ENCODE results near the gene PIAS4. TPM values are rescaled to one million over a fixed set of nuclear protein-coding genes. Genes with fewer than 3 reads are reported as not detected.
"Not testable (repeated sequence)": the region's sequence is repeated elsewhere in the genome, so short reads cannot be mapped to it uniquely, and the experiment has no call there.

Gene PIAS4
- total and polyA plus RNA-seq, 2 experiments from 2014 or later, result 9.6 to 35.4 TPM

DNA sequence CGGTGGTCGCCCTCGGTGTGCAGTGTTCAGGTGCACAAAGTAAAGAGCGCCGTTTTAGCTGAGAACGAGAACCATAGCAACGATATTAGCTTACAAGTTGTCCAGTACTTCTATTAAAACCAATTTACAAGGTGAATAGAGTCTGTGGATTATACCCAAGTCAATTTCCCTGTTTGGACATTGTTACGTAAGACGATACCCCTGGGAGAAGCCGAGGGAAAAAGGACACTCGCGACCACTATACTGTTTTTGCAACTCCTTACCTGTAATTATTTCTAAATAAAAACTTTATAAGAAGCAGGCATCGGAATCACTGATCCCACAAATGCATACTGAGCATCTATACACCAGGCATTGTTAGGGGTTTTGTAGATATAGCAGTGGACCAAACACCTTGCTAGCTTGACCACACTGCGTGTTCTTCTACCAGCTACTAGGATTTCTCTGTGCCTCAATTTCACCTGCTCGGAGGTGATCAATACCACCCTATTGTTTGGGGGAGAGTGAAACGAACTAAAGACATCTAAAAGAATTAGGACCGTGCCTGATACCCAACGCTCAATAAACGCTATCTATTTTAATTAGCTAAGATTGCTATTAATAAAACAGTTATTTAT is 21.8 kb upstream of the PIAS4 start:
- peak overlapping the region; percentile 61 for H3K27ac ChIP-seq
- no peaks in the 10 kb centered on the region for H3K9me3 ChIP-seq (ENCODE audit: low read depth)
- no peaks in the 10 kb centered on the region for H3K27me3 ChIP-seq
- no peak for TF ChIP-seq CTCF (IDR thresholded peaks at IDR 0.05; ENCODE audit: low read depth, low read length)
- H3K4me1 ChIP-seq (ENCODE audit: low read depth), result peaks cover 9% of the 10 kb centered on the region
- H3K36me3 ChIP-seq, result peaks cover 33% of the 10 kb centered on the region
- DNase-seq (ENCODE audit: low read depth in 1 of 2, low spot score in 1 of 2), result no peak
- peak overlapping the region; percentile 85 for H3K4me3 ChIP-seq

GRCh38 chr19:3986260-3987041 is 21.1 kb upstream of the PIAS4 start:
- H3K36me3 ChIP-seq, result peaks cover 26% of the 10 kb centered on the region
- no peaks in the 10 kb centered on the region for H3K9me3 ChIP-seq (ENCODE audit: low read depth)
- peak overlapping the region; percentile 61 for H3K27ac ChIP-seq
- peak overlapping the region; percentile 85 for H3K4me3 ChIP-seq
- H3K27me3 ChIP-seq, result no peaks in the 10 kb centered on the region
- H3K4me1 ChIP-seq (ENCODE audit: low read depth), result peaks cover 9% of the 10 kb centered on the region
- TF ChIP-seq CTCF (IDR thresholded peaks at IDR 0.05; ENCODE audit: low read depth, low read length), result peak; percentile 59
- peak; percentile 78 to 87 for DNase-seq (ENCODE audit: low read depth in 1 of 2, low spot score in 1 of 2)

GRCh38 chr19:3987619-3988371 is 19.7 kb upstream of the PIAS4 start:
- Histone ChIP-seq H3K9me3 (ENCODE audit: low read depth) (no peaks in the 10 kb centered on the region), H3K27ac (no peak overlapping the region), H3K4me1 (ENCODE audit: low read depth) (peaks cover 9% of the 10 kb centered on the region), H3K4me3 (no peak overlapping the region), H3K36me3 (peaks cover 13% of the 10 kb centered on the region), H3K27me3 (no peaks in the 10 kb centered on the region)
- peak; percentile 91 for TF ChIP-seq CTCF (IDR thresholded peaks at IDR 0.05; ENCODE audit: low read depth, low read length)
- DNase-seq (ENCODE audit: low read depth in 1 of 2, low spot score in 1 of 2), result peak; percentile 86 to 91

- TF ChIP-seq CTCF (IDR thresholded peaks at IDR 0.05; ENCODE audit: low read depth, low read length), result no peak
- Histone ChIP-seq H3K4me3 (no peak overlapping the region), H3K36me3 (no peaks in the 10 kb centered on the region), H3K27ac (no peak overlapping the region), H3K4me1 (ENCODE audit: low read depth) (peaks cover 3% of the 10 kb centered on the region), H3K27me3 (no peaks in the 10 kb centered on the region), H3K9me3 (ENCODE audit: low read depth) (no peaks in the 10 kb centered on the region)
- no peak for DNase-seq (ENCODE audit: low read depth in 1 of 2, low spot score in 1 of 2)
These were observed 16.8 kb upstream of the PIAS4 start for GRCh38 chr19:3990815-3991117.

GRCh38 chr19:3995607-3996006 is 11.9 kb upstream of the PIAS4 start:
- DNase-seq (ENCODE audit: low read depth in 1 of 2, low spot score in 1 of 2), result no peak
- Histone ChIP-seq H3K4me1 (ENCODE audit: low read depth) (no peaks in the 10 kb centered on the region), H3K27ac (no peak overlapping the region), H3K9me3 (ENCODE audit: low read depth) (no peaks in the 10 kb centered on the region), H3K4me3 (no peak overlapping the region), H3K27me3 (no peaks in the 10 kb centered on the region), H3K36me3 (no peaks in the 10 kb centered on the region)
- TF ChIP-seq CTCF (IDR thresholded peaks at IDR 0.05; ENCODE audit: low read depth, low read length), result no peak

DNA sequence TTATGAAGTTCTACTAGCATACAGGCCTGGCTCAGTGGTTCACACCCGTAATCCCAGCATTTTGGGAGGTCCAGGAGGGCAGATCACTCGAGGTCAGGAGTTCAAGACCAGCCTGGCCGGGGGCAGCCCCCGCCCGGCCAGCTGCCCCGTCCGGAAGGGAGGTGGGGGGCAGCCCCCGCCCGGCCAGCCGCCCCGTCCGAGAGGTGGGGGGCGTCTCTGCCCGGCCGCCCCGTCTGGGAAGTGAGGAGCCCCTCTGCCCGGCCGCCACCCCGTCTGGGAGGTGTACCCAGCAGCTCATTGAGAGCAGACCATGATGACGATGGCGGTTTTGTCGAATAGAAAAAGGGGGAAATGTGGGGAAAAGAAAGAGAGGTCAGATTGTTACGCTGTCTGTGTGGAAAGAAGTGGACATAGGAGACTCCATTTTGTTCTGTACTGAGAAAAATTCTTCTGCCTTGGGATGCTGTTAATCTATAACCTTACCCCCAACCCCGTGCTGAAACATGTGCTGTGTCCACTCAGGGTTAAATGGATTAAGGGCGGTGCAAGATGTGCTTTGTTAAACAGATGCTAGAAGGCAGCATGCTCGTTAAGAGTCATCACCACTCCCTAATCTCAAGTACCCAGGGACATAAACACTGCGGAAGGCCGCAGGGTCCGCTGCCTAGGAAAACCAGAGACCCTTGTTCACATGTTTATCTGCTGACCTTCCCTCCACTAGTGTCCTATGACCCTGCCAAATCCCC is 8.7 kb upstream of the PIAS4 start:
- not testable (repeated sequence) for H3K27me3 ChIP-seq; DNase-seq (ENCODE audit: low read depth in 1 of 2, low spot score in 1 of 2); H3K4me3 ChIP-seq; H3K4me1 ChIP-seq (ENCODE audit: low read depth); H3K27ac ChIP-seq; H3K36me3 ChIP-seq; H3K9me3 ChIP-seq (ENCODE audit: low read depth)

DNA sequence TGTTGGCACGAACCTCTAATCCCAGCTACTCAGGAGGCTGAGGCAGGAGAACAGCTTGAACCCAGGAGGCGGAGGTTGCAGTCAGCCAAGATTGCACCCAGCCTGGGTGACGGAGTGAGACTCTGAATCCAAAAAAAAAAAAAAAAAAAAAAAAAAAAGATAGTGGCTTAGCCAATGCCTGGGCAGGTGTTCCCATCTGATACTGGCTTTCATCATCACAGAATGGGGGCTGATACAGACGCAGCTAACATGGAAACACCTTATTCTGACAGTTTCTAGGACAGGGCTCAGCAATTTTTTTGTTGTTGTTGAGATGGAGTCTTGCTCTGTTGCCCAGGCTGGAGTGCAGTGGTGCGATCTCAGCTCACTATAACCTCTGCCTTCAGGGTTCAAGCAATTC is 6.7 kb upstream of the PIAS4 start:
- not testable (repeated sequence) for H3K36me3 ChIP-seq; H3K27me3 ChIP-seq; H3K9me3 ChIP-seq (ENCODE audit: low read depth); H3K4me1 ChIP-seq (ENCODE audit: low read depth); DNase-seq (ENCODE audit: low read depth in 1 of 2, low spot score in 1 of 2); H3K27ac ChIP-seq; H3K4me3 ChIP-seq

GRCh38 chr19:4005436-4005835 is 2.1 kb upstream of the PIAS4 start:
- not testable (repeated sequence) for H3K36me3 ChIP-seq; H3K27me3 ChIP-seq; DNase-seq (ENCODE audit: low read depth in 1 of 2, low spot score in 1 of 2); H3K27ac ChIP-seq; H3K9me3 ChIP-seq (ENCODE audit: low read depth); H3K4me3 ChIP-seq
- H3K4me1 ChIP-seq (ENCODE audit: low read depth), result peaks cover 20% of the 10 kb centered on the region

All from cardiac muscle cell (in vitro differentiated cells and primary cell).